GM21360 (cell line): ENCODE data around the gene ITGAX.
"Not testable (repeated sequence)": the region's sequence is repeated elsewhere in the genome, so short reads cannot be mapped to it uniquely, and the experiment has no call there.

Experiments used
- ATAC-seq: cut with Tn5 transposase; IDR thresholded peaks from one replicate; pipeline ENCODE4 v1.9.1; 2021; ENCODE audit warnings: mild to moderate bottlenecking, moderate library complexity; ENCODE audit not compliant: unreplicated experiment

ITGAX gene

GRCh38 chr16:31404353-31405064 lies 49.5 kb downstream of the ITGAX start:
- ATAC-seq = no peak

- no peak for ATAC-seq
These were observed 52.4 kb downstream of the ITGAX start for GRCh38 chr16:31407406-31407805.

DNA sequence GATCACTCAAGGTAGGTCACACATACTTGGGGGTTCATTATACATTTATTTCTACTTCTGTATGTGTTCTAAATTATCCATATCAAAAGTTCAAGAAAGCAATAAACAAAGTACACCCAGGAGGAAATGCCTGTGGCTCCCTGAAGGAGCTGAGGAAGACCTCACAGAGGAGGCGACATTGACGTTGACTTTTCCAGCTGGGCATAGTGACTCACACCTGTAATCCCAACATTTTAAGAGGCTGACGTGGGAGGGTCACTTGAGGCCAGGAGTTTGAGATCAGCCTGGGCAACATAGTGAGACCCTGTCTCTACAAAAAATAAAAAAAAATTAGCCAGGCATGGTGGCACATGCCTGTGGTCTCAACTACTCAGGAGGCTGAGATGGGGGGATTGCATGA lies 54.5 kb downstream of the ITGAX start:
- ATAC-seq = no peak

DNA sequence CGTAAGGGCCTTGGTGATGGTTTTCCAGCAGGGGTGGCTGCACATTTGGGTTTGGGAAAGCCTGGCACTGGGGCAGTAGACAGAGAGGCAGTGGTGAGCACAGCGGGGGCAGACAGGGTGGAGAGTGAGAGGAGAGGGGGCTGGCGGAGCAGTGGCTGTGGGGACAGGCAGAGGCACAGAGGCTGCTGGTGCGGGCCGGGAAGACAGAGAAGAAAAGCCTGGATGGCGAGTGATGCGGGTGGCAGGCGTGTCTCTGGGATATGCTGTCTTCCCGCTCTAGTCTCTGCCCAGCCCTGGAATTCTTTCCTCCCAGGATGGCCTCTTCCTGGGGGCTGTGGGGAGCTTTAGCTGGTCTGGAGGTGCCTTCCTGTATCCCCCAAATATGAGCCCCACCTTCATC lies 55.1 kb downstream of the ITGAX start:
- ATAC-seq = no peak

- no peak for ATAC-seq
These were observed 56.3 kb downstream of the ITGAX start for GRCh38 chr16:31411024-31411844.

DNA sequence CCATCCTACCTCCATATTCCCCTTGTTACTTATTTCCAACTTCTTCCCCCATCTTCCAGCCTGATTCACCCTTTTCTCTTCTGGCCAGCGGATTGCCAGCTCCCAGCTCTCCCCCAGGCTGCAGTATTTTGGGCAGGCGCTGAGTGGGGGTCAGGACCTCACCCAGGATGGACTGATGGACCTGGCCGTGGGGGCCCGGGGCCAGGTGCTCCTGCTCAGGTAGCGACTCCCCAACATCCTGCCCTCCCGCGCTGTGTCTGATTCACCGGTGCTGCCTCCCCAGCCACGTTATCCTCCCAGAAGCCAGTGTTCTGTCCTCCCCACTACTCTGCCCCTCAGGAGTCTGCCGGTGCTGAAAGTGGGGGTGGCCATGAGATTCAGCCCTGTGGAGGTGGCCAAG lies 57.8 kb downstream of the ITGAX start:
- ATAC-seq = no peak

DNA sequence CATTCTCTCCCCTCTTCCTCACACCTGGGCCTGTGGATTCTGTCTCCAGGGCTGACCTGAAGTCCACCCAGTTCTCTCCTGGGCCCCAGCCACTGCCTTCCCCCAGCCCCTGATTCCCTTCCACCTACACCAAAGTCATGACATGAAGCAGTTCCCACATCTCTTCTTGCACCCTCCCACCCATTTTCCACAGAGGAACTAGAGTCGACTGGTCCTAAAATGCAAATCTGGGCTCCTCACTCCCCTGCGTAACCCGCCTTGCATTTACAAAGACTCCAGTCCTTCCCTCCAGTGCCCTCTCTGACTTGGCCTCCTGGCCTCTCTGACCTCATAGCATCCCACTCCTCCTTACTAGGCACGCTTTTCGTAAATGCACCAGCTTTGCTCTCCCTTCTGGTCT lies 58.4 kb downstream of the ITGAX start:
- ATAC-seq = no peak

- ATAC-seq = no peak
These were observed 59.0 kb downstream of the ITGAX start for GRCh38 chr16:31413943-31414342.

GRCh38 chr16:31414706-31415105 lies 59.7 kb downstream of the ITGAX start:
- ATAC-seq = no peak

- ATAC-seq = no peak
These were observed 61.4 kb downstream of the ITGAX start for GRCh38 chr16:31416371-31416770.

DNA sequence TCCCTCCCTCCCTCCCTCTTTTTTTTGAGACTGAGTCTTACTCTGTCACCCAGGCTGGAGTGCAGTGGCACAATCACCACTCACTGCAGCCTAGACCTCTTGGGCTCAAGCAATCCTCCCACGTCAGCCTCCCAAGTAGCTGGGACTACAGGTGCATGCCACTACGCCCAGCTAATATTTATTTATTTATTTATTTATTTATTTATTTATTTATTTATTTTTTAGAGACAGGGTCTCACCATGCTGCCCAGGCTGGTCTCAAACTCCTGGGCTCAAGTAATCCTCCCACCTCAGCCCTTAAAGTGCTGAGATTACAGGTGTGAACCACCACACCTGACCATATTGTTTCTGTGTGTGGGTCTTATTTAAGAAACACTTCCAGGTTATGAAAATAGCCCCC lies 62.1 kb downstream of the ITGAX start:
- not testable (repeated sequence) for ATAC-seq

DNA sequence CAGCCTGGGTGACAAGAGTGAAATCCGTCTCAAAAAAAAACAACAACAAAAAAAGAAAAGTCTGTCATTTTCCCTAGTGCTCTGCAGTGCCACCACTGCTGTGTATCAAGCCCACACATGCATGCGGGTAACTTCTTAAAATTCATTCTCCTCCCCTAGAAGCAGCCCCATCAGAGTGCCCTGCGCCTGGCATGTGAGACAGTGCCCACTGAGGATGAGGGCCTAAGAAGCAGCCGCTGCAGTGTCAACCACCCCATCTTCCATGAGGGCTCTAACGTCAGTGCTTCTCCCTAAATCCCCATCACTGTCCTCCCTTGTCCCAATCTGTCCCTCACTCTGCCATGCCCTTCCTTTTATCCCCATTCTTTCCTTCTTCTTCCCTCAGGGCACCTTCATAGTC lies 62.9 kb downstream of the ITGAX start:
- no peak for ATAC-seq

GRCh38 chr16:31420037-31420436 lies 65.1 kb downstream of the ITGAX start:
- ATAC-seq = no peak

DNA sequence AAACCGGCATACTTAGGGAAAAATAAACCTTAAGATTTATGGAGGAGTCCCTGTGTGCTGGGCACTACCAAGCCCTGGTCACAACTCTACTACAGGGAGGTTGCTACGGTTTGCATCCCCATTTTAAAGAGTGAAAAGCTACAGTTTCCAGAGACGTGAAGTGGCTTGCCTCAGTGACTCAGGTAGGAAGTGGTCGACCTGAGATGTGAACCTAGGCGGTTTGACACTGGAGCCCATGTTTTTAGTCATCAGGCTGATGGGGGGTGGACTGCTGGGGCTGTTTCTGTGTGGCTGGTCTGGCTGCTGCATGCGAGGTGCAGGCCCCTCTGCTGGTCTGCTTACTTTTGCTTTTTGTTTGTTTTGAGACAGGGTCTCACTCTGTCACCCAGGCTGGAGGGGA lies 66.6 kb downstream of the ITGAX start:
- no peak for ATAC-seq

DNA sequence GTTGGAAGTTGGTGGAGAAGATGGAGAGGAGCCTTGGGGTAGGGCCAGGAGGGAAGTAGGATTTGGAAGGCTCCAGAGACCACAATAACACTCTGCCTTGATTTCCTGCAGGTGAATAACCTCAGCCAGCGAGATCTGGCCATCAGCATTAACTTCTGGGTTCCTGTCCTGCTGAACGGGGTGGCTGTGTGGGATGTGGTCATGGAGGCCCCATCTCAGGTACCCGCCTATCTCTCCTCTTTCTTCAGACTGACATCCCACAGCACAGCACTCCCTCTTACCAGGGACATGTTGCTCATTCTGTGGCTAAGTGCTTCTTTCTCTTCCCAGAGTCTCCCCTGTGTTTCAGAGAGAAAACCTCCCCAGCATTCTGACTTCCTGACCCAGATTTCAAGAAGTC lies 68.3 kb downstream of the ITGAX start:
- no peak for ATAC-seq

DNA sequence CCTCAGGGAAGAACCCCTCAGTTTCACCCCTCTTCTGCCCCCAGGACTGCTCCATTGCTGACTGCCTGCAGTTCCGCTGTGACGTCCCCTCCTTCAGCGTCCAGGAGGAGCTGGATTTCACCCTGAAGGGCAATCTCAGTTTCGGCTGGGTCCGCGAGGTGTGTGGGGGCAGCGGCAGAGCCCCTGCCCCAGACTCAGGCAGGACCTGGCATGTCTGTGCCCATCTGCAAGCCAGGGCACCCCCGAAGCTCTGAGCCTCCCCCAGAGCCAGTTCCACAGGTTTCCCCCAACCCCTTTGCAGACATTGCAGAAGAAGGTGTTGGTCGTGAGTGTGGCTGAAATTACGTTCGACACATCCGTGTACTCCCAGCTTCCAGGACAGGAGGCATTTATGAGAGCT lies 68.8 kb downstream of the ITGAX start:
- ATAC-seq = no peak

DNA sequence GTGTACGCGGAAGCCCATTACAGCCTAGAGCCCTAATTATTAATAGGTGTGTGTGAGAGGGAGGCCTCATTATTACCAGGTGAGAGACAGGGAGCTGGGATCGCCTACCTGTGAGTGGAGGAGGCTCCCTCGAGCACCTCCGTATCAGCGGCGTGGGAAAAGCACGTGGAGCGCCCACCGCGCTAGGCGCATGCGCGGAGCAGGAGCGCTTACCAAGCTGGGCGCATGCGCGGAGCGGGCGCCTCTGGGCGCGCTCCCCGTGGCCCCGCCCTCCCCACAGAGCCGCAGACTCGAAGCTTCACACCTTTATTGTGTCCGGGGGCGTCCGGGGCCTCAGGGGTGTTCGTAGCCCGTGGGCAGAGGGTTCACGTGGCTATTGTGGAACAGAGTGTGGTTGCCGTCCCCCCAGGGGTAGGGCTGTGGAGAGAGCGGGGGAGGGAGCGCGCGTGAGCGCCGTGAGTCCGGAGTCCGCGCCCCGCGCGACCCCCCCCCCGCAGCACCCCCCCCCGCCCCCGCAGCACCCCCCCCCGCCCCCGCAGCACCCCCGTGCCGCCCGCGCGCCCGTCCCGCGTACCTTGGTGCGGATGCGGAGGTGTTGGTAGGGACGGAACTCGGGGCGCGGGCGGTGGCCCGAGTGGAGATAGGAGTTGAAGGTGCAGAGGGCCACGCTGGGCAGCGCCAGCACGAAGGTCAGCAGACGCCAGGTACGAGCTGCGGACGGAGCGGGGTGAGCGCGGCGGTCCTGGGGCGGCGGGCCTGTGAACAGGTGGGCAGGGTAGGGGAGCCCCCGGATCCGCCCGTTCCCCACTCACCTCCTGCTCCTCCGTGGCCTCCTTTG lies 72.7 kb downstream of the ITGAX start:
- no peak for ATAC-seq

GRCh38 chr16:31428279-31428597 lies 73.3 kb downstream of the ITGAX start, which contains the start of gene COX6A2:
Gene COX6A2 (minus strand): TSS chr16:31428360. CDS start chr16:31428325, 35 bp downstream.
- no peak for ATAC-seq

DNA sequence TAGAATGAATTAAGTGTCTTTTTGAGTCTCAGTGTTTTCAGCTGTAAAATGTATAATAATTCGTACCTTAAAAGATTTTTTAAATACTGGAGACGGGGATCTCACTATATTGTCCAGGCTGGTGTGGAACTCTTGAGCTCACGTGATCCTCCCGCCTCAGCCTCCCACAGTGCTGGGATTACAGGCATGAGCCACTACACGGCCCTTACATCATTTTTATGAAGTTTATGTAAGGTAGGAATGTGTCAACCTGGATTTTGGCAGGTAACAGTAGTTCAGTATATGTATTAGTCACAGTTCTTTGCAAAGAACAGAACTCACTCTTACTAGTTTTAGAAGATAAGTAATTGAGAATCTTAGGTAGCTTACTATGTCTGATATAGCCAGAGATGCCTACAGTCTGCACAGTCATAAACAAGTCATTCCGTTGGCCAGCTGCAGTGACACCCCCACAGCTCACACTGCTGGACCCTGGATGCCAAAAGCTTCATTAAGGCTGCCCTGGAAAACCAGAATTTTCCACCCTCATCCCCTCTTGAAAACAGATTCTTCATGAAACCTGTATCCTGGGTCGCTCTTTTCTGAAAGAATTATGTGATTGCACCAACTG lies 73.8 kb downstream of the ITGAX start:
- ATAC-seq = no peak

DNA sequence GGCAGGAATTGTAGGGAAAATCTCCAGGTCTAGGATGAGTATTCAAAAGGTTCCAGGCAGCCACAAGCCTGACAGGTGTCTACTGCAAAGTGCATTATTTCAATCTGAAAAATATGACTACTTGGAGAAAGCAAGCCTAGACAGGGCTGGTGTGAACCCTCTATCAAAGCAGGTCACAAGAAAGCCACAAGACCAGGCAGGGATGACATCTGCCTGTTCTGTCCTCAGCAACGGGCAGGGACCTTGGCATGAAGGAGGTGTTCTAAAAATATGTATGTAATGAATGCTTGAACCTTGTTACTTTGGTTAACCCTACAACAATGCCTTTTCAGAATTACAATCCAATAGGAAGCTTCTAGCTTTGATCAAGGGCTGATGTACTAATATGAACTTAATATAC lies 74.3 kb downstream of the ITGAX start:
- ATAC-seq = no peak

GRCh38 chr16:31429796-31430195 lies 74.8 kb downstream of the ITGAX start:
- no peak for ATAC-seq
